Colon (tissue), 2 donors: ENCODE results near the gene DMPK.
"Not testable (repeated sequence)": the region's sequence is repeated elsewhere in the genome, so short reads cannot be mapped to it uniquely, and the experiment has no call there.

ENCODE experiments used
- FAIRE-seq: peaks from 2 replicates; lab custom pipeline; 2012; peaks lifted over from hg19 to GRCh38; lab: Jason Lieb, UNC
- donor health status: control.
- donor health status: control.

DMPK gene

GRCh38 chr19:45768655-45768983 is 13.7 kb downstream of the DMPK start:
- no peak for FAIRE-seq

GRCh38 chr19:45767881-45768654 is 14.2 kb downstream of the DMPK start:
- FAIRE-seq = no peak

GRCh38 chr19:45767410-45767880 is 14.8 kb downstream of the DMPK start:
- FAIRE-seq = no peak

- FAIRE-seq = no peak
Observed at GRCh38 chr19:45766869-45767346, 15.4 kb downstream of the DMPK start.

- FAIRE-seq = no peak
Observed at GRCh38 chr19:45766296-45766868, 15.9 kb downstream of the DMPK start.

- no peak for FAIRE-seq
Observed at GRCh38 chr19:45765702-45766295, 16.5 kb downstream of the DMPK start.

- no peak for FAIRE-seq
Observed at GRCh38 chr19:45764945-45765701, 17.2 kb downstream of the DMPK start.

GRCh38 chr19:45764475-45764874 is 17.8 kb downstream of the DMPK start:
- FAIRE-seq = no peak

- FAIRE-seq = no peak
Observed at GRCh38 chr19:45763691-45764294, 18.5 kb downstream of the DMPK start.

GRCh38 chr19:45762870-45763631 is 19.2 kb downstream of the DMPK start:
- no peak for FAIRE-seq

GRCh38 chr19:45761714-45762113 is 20.6 kb downstream of the DMPK start:
- no peak for FAIRE-seq

GRCh38 chr19:45758921-45759320 is 23.4 kb downstream of the DMPK start:
- FAIRE-seq = no peak

- FAIRE-seq = no peak
Observed at GRCh38 chr19:45757695-45758094, 24.6 kb downstream of the DMPK start.

GRCh38 chr19:45754323-45754722 is 28.0 kb downstream of the DMPK start:
- no peak for FAIRE-seq

- FAIRE-seq = no peak
Observed at GRCh38 chr19:45753548-45753947, 28.7 kb downstream of the DMPK start.

- FAIRE-seq = no peak
Observed at GRCh38 chr19:45752639-45753038, 29.7 kb downstream of the DMPK start.

GRCh38 chr19:45751483-45751882 is 30.8 kb downstream of the DMPK start:
- not testable (repeated sequence) for FAIRE-seq

- FAIRE-seq = no peak
Observed at GRCh38 chr19:45747513-45747912, 34.8 kb downstream of the DMPK start.

GRCh38 chr19:45746866-45747265 is 35.4 kb downstream of the DMPK start:
- FAIRE-seq = no peak

- FAIRE-seq = no peak
Observed at GRCh38 chr19:45745606-45746005, 36.7 kb downstream of the DMPK start.

GRCh38 chr19:45742969-45743368 is 39.3 kb downstream of the DMPK start:
- no peak for FAIRE-seq
